GM18519 (cell line): Measurements from ENCODE around the gene FOXJ2.
"Not testable (repeated sequence)": the region's sequence is repeated elsewhere in the genome, so short reads cannot be mapped to it uniquely, and the experiment has no call there.

Experiments used
- ATAC-seq: cut with Tn5 transposase; IDR thresholded peaks from one replicate; pipeline ENCODE4 v1.9.1; 2021; ENCODE audit warnings: mild to moderate bottlenecking, moderate library complexity; ENCODE audit not compliant: unreplicated experiment, low FRiP score

The FOXJ2 gene

GRCh38 chr12:8058506-8058905, 26.0 kb downstream of the FOXJ2 start:
- ATAC-seq: no peak

- ATAC-seq: no peak
Observed at GRCh38 chr12:8064131-8064530, 31.6 kb downstream of the FOXJ2 start.

DNA sequence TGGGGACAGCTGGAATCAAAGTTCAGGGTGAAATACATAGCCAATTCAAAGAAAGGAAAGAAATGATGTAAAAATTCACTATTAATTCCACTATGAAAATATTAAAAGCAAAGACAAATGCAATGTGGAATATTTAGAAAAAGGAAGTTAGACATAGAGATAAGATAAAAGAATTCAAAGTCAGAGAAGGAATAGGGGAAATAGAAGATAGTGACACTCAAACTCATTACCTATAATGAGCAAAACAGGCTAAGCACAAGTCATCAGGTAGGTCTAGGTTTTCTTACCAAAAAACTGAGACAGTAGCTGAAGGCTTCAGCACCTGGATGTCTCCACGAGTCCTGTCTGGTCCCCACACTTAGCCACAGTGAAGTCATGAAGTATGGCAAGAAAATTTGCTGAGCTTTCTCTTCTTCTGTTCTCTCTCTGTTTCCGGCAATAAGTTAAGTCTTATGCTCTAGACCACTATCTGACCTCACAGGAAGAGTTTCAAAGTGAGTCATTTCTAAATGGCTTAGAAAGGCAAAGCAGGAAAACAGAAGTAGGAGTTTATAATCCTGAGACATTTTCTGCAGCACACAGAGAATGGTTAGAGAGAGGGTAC, 33.6 kb downstream of the FOXJ2 start, which contains the start of gene C3AR1:
C3AR1 (minus strand) TSS at position 369 of the 604 bp plus-strand sequence. CDS start 6,174 bp downstream, outside the sequence.
- no peak for ATAC-seq

DNA sequence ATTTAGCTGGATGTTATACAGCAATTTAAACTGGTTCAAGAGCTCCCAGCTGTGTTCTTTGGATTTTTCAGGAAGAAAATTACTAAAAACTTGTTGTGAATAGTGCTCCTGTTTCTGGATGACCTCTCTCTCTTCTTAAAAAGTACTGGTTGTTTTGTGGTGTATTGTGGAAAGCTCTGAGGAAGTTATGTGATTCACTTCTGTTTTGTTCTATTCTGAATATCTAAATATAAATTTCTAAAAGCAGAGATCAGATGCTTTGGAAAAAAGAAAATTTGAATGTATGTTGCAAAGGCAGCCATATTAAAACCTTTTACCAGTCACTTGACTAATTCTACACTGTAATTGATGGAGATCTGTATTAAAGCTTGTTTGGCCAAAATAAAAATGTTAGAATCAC, 37.1 kb downstream of the FOXJ2 start:
- ATAC-seq: no peak

DNA sequence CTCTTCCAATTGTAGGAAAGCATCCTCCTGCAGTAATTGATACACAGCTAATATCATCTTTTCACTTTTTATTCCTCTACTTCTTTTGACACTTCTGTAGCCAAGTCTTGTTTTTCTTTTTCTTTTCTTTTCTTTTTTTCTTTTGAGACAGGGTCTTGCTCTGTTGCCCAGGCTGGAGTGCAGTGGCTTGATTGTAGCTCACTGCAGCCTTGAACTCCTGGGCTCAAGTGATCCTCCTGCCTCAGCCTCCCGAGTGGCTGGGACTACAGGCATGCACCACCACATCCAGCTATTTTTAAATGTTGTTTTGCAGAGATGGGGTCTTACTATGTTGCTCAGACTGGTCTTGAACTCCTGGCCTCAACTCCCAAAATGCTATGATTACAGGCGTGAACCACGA, 39.3 kb downstream of the FOXJ2 start:
- not testable (repeated sequence) for ATAC-seq

- no peak for ATAC-seq
Observed at GRCh38 chr12:8075935-8076334, 43.4 kb downstream of the FOXJ2 start.

DNA sequence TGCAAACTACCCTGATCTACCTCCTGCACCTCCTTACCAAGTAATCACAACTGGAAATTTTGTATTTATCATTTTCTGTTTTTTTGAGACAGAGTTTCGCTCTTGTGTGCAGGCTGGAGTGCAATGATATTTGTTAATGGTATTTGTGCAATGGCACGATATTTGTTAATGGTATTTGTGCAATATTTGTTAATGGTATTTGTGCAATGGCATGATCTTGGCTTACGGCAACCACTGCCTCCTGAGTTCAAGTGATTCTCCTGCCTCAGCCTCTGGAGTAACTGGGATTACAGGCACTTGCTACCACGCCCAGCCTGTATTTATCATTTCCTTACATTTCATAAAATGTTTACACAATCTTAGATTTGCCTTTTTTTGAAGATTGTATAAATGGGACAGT, 43.9 kb downstream of the FOXJ2 start:
- ATAC-seq: no peak

GRCh38 chr12:8077207-8077606, 44.7 kb downstream of the FOXJ2 start:
- no peak for ATAC-seq

DNA sequence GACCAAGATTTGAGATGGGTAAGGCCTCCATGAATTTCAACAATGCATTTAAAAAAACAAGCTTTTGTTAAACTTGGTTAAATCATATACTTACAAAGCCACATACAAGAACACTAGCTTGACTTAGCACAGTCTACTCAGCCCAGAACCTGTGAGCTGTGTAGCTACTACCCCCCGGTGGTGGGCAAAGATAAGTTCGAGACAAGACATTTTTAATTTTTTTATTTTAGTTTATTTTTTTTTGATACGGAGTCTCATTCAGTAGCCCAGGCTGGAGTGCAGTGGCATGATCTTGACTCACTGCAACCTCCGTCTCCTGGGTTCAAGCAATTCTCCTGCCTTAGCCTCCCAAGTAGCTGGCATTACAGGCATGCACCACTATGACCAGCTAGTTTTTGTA, 45.9 kb downstream of the FOXJ2 start:
- no peak for ATAC-seq

GRCh38 chr12:8078916-8079315, 46.4 kb downstream of the FOXJ2 start:
- no peak for ATAC-seq

DNA sequence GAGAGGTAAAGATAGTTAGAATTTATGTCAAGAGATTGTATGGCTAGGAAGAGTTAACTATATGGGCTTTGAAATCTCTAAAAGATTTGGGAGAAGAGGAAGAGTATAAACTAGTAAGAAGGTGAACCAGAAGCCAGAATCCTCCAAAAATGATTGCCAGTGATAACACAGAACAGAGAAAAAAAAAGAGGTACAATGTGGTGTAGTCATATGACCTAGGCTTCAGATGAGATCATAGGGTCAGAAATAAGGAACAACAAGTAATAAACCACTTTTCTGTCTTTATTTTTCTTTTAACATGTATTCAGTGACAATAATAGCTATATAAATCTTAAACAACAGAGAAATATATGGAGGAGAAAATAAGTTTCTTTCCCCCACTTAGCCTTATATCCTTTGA, 47.6 kb downstream of the FOXJ2 start:
- ATAC-seq: no peak

- no peak for ATAC-seq
Observed at GRCh38 chr12:8081251-8081920, 48.9 kb downstream of the FOXJ2 start.

DNA sequence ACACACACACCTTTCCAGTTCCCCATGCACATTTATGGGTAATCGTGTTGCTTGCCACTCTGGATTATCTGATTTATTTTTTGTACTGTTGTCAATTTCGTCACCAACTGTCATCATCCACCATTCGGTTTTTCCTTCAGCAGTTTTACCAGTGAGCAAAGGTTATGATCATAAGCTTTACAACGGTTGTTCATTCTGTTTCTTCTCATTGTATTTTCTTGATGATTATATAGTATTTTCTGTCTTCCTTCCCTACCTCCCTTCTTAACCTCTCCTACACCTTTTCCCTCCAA, 50.2 kb downstream of the FOXJ2 start:
- ATAC-seq: no peak

DNA sequence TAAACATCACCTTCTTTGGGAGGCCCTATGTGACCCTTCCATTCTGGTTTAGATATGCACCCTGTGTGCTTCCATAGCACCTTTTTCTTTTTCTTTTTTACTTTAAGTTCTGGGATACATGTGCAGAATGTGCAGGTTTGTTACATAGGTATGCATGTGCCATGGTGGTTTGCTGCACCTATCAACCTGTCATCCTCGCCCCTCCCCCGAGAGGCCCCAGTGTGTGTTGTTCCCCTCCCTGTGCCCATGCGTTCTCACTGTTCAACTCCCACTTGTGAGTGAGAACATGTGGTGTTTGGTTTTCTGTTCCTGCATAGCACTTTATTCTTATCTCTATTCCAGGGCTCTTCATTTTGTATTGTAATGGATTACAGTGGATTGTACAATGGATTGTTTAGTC, 51.8 kb downstream of the FOXJ2 start:
- not testable (repeated sequence) for ATAC-seq

DNA sequence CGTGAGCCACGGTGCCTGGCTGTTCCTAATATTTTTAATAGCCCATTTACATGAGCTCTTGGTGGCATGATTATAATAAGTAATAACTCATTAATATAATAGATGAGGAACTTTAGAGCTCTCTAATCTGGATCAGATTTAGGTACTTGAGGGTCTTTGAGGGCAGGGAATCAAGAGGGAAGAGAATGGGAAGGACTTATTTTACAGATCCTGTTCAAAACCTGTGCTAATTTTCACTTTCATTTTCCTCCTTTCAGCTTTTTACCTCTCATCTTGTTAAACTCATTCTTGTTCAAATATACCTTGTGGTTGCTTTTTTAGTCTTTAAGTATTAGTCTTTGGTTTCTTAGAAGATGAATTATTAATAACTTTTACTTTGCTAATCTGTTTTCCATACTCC, 55.1 kb downstream of the FOXJ2 start:
- ATAC-seq: no peak

DNA sequence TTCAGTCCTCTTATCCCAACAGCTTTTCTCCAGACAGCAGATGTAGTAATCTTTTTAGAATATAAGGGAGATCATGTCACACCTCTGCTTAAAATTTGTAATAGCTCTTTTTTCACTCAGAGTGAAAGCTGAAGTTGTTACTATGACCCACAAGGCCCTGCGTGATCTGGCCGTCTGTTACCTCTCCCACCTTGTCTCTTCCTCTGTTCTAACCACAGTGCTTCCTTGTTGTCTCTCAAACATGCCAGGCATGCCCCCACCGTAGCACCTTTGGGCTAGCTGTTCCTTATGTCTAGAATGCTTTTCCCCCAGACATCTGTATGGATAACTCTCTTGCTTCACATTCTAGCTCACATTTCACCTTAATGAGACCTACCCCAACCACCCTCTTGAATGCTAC, 56.1 kb downstream of the FOXJ2 start:
- no peak for ATAC-seq

DNA sequence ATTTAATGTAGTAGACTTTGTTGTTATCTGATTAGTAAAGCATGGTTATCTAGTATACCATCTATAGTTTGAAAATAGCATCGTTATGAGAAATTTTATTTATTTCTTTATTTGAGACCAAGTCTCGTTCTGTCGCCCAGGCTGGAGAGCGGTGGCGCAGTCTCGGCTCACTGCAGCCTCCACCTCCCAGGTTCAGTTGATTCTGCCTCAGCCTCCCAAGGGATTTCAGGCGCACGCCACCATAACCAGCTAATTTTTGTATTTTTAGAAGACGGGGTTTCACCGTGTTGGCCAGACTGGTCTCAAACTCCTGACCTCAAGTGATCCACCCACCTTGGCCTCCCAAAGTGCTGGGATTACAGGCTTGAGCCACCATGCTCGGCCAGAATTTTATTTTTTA, 56.8 kb downstream of the FOXJ2 start:
- ATAC-seq: not testable (repeated sequence)

DNA sequence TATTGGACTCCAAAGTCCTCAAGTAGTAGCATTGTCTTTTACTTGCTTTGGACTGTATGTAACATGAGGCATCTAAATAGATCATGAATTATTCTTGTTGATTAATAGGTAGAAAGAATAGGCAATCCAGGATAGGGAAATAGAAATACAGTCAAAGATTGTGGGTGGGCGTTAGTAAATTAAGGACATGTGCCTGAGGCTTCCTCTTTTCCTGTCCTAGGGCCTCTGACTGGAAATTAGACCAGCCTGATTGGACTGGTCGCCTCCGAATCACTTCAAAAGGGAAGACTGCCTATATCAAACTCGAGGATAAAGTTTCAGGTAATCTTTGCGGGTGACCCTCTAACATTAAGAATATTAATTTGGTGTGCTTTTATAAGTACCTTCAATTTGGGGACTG, 57.2 kb downstream of the FOXJ2 start:
- ATAC-seq: no peak

- ATAC-seq: no peak
Observed at GRCh38 chr12:8093291-8093690, 60.8 kb downstream of the FOXJ2 start.

GRCh38 chr12:8096281-8096915, 63.9 kb downstream of the FOXJ2 start:
- ATAC-seq: no peak

DNA sequence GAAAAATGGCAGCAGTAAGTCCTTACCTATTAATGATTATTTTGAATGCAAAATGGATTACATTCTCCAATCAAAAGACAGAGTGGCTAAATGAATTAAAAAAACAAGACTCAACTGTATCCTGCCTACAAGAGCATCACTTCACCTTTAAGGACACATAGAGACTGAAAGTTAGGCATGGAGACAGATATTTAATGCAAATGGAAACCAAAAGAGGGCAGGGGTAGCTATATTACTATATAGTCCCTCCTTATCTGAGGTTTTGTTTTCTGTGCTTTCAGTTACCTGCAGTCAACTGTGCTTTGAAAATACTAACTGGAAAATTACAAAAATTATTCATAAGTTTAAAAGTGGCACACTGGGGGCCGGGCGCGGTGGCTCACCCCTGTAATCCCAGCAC, 66.7 kb downstream of the FOXJ2 start:
- ATAC-seq: no peak
